Panc1 (cell line): Measurements from ENCODE around the gene DELE1.

Experiments used
- CTCF ChIP-seq: fragments of 450-650 bp; IDR thresholded peaks from 2 replicates; pipeline ENCODE4 v1.5.1; 2017; ENCODE audit warnings: mild to moderate bottlenecking
- SIN3A ChIP-seq: IDR thresholded peaks from 2 replicates; pipeline ENCODE4 v1.6.1; 2012; ENCODE audit warnings: low read depth, mild to moderate bottlenecking, low read length, moderate library complexity, borderline replicate concordance; ENCODE audit not compliant: insufficient read depth

- TF ChIP-seq CTCF (no peak), SIN3A (no peak)
Measured at GRCh38 chr5:141940695-141941271, 17.1 kb downstream of the DELE1 start.
